Measurements from ENCODE around the gene USH2A.
A peak's percentile ranks its signal among the peaks of the same experiment; 100 is the strongest.

The USH2A gene

DNA sequence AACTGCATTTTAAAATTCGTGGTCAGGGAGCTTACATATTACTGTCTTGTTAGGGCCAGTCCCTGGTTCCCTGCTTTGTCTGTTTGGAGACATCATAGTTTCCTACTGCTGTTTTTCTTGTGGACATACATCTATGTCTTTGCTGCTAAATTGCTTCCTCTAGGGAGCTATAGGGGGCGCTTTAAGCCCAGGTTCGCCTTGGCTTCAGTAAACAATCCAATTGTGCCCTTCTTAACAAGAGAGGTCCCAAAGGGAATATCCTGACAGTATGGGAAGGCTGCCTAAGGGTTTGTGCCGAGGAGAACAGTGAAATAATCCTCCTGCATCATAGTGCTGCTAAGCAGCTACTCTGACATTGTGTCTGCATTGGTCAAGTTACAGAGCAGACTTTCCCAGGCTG lies 112.5 kb downstream of the USH2A start:
- TF ChIP-seq, protein P1, sequence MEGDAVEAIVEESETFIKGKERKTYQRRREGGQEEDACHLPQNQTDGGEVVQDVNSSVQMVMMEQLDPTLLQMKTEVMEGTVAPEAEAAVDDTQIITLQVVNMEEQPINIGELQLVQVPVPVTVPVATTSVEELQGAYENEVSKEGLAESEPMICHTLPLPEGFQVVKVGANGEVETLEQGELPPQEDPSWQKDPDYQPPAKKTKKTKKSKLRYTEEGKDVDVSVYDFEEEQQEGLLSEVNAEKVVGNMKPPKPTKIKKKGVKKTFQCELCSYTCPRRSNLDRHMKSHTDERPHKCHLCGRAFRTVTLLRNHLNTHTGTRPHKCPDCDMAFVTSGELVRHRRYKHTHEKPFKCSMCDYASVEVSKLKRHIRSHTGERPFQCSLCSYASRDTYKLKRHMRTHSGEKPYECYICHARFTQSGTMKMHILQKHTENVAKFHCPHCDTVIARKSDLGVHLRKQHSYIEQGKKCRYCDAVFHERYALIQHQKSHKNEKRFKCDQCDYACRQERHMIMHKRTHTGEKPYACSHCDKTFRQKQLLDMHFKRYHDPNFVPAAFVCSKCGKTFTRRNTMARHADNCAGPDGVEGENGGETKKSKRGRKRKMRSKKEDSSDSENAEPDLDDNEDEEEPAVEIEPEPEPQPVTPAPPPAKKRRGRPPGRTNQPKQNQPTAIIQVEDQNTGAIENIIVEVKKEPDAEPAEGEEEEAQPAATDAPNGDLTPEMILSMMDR (IDR thresholded peaks at IDR 0.05; ENCODE audit: low read length, missing control alignments), result peak; percentile 67
- H3K4me3 ChIP-seq (replicated peaks; ENCODE audit: low read depth, low read length), result no peak overlapping the region
- peak; percentile 65 for DNase-seq (ENCODE audit: low read depth)

DNA sequence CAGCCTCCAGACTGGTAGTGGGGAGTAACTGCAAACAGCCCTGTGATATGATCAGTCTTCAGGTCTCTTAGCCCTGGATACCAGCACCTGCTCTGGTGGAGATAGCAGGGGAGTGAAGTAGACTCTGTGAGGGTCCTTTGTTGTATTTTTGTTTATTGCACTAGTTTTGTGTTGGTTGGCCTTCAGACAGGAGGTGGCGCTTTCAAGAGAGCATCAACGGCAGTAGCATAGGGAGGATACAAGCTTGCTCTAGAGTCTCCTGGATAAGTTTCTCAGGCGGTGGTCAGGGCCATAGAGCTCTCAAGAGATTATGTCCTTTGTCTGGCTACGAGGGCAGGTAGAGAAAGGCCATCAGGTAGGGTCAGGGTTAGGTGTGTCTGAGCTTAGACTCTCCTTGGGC lies 116.4 kb downstream of the USH2A start:
- H3K4me3 ChIP-seq (replicated peaks; ENCODE audit: low read depth, low read length), result no peak overlapping the region
- DNase-seq (ENCODE audit: low read depth), result no peak
- TF ChIP-seq, protein P1 (IDR thresholded peaks at IDR 0.05; ENCODE audit: low read length, missing control alignments), result no peak

DNA sequence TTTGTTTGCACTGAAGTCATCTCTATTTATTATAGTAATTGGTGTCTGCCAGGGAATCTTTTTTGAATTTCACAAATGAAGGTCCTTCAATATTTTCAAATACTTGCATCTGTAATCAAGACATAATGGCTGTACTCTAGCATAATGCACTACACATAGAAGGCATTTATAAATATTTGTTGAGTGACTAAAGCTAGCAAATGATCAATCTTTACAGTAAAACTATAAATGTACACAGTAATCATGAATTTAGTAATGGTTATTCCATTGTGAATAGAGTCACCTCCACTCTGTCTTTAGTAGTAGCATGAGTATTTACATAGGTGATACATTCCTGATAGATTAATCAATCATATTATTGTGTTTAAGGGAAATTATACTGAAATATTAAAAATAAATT lies 119.6 kb downstream of the USH2A start:
- TF ChIP-seq, protein P1 (IDR thresholded peaks at IDR 0.05; ENCODE audit: low read length, missing control alignments), result no peak
- DNase-seq (ENCODE audit: low read depth), result no peak
- H3K4me3 ChIP-seq (replicated peaks; ENCODE audit: low read depth, low read length), result no peak overlapping the region

DNA sequence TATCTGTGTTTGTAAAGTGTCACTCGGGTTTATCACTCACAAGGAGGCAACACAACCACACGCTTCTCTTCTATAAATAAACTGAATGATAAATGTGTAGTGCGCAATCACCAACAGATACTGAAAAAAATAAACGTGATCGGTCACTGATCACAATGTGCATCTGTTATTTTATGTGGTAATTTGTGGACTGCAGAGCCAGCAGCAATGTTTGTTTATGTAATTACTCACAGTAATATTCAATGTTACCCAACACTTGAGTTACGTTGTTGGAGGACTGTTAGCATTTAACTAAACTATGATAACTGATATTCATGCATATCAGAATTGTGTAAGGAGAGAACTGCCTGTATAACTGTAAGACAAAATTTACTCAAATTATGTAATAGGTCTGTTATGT lies 129.6 kb downstream of the USH2A start:
- H3K4me3 ChIP-seq (replicated peaks; ENCODE audit: low read depth, low read length), result no peak overlapping the region
- peak; percentile 17 for DNase-seq (ENCODE audit: low read depth)

DNA sequence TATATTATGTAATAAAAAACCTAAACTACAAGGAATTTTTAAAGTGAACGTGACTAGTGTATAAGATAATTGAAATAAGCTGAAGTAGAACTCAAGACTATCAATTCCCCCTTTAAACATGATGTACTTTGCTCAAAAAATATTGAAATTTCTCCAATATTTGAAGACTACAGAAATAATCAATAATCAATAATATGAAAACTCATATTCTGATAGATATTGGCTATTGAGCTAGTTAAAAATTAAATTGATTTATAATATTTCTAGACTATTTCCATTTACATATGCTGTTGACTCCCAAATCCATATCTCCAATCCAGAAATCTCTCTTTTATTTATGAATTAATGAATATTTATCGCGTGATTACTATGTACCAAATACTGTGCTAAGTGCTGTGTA lies 133.2 kb downstream of the USH2A start:
- TF ChIP-seq, protein P1 (IDR thresholded peaks at IDR 0.05; ENCODE audit: low read length, missing control alignments), result no peak
- H3K4me3 ChIP-seq (replicated peaks; ENCODE audit: low read depth, low read length), result no peak overlapping the region
- DNase-seq (ENCODE audit: low read depth), result no peak

More for the DNA sequence above, 129.6 kb downstream of the USH2A start:
- TF ChIP-seq, protein P1 (IDR thresholded peaks at IDR 0.05; ENCODE audit: low read length, missing control alignments), result no peak

DNA sequence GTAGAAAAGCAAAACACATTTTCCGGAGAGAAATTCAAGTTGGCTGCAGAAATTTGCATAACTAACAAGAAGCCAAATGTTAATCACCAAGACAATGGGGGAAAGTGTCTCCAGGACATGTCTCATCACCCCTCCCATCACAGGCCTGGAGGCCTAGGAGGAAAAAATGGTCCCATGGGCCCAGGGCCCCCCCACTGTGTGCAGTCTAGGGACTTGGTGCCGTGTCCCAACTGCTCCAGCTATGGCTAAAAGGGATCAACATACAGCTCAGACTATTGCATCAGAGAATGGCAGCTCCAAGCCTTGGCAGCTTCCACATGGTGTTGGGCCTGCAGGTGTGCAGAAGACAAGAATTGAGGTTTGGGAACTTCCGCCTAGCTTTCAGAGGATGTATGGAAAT lies 138.2 kb downstream of the USH2A start:
- TF ChIP-seq, protein P1 (IDR thresholded peaks at IDR 0.05; ENCODE audit: low read length, missing control alignments), result no peak
- H3K4me3 ChIP-seq (replicated peaks; ENCODE audit: low read depth, low read length), result no peak overlapping the region
- DNase-seq (ENCODE audit: low read depth), result no peak

DNA sequence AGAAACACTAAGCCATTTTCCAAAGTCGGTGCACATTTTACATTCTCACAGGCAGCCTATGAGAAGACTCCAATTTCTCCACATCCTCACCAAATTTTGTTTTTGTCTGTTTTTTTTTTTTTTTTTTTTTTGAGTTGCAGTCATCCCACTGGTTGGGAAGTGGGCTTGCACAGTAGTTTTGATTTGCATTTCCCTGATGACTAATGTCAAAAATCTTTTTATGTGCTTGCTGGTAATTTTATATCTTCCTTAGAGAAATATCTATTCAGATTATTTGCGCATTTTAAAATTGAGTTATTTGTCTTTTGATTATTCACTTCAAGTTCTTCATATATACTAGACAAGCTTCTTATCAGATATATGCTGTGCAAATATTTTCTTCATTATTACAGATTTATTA lies 141.5 kb downstream of the USH2A start:
- no peak overlapping the region for H3K4me3 ChIP-seq (replicated peaks; ENCODE audit: low read depth, low read length)
- no peak for DNase-seq (ENCODE audit: low read depth)
- TF ChIP-seq, protein P1 (IDR thresholded peaks at IDR 0.05; ENCODE audit: low read length, missing control alignments), result no peak

All from fibroblast of pulmonary artery (primary cell).